Epithelial cell of proximal tubule (primary cell): Measurements from ENCODE around the gene BCL2L2. TPM values are rescaled to one million over a fixed set of nuclear protein-coding genes. Genes with fewer than 3 reads are reported as not detected.

Source experiments
- DNase-seq: peaks from one replicate; pipeline ENCODE4 v3.0.0-alpha.2; 2011; ENCODE audit warnings: low read depth
- H3K4me3 ChIP-seq: 2 replicates; pipeline ENCODE4 v1.5.1; 2011; ENCODE audit warnings: low read depth, mild to moderate bottlenecking, low read length
- CTCF ChIP-seq: conservative IDR thresholded peaks from 2 replicates; pipeline ENCODE4 v1.5.1; 2012; ENCODE audit warnings: low read depth, mild to moderate bottlenecking, low read length
- total RNA-seq: library from RNA; depleted of rRNA; stranded (reverse); fragments of >200 nt; gene quantifications from 2 replicates; pipeline ENCODE4 v1.2.3, GENCODE V29; 2015

BCL2L2 gene
- total RNA-seq, 1 donor from 2014 or later, result 10.7 TPM

GRCh38 chr14:23359722-23360447 lies 53.3 kb downstream of the BCL2L2 start:
- TF ChIP-seq CTCF, result no peak
- DNase-seq, result no peak
- no peak overlapping the region for H3K4me3 ChIP-seq

GRCh38 chr14:23360496-23360895 lies 53.9 kb downstream of the BCL2L2 start:
- TF ChIP-seq CTCF, result peak; percentile 26
- H3K4me3 ChIP-seq, result no peak overlapping the region
- DNase-seq, result no peak

GRCh38 chr14:23361320-23361719 lies 54.7 kb downstream of the BCL2L2 start:
- no peak overlapping the region for H3K4me3 ChIP-seq
- TF ChIP-seq CTCF, result no peak
- peak; percentile 22 for DNase-seq

Other genes starting within 250 kb of the BCL2L2 start
- gene CDH24, start 249.3 kb upstream of the BCL2L2 start, total RNA-seq, result 11.1 and 17.7 TPM in 2 replicates
- gene ACIN1, start 211.7 kb upstream of the BCL2L2 start, total RNA-seq, result 84.1 and 85.2 TPM in 2 replicates
- gene C14orf119, start 211.3 kb upstream of the BCL2L2 start, total RNA-seq, result 27.3 and 53.8 TPM in 2 replicates
- gene CIROP, start 201.8 kb upstream of the BCL2L2 start, total RNA-seq, result not detected in 2 replicates
- not detected in 2 replicates for gene CEBPE, start 187.6 kb upstream of the BCL2L2 start, total RNA-seq
- gene SLC7A8, start 123.2 kb upstream of the BCL2L2 start, total RNA-seq, result 1.4 and 3.3 TPM in 2 replicates
- gene RNF212B, start 68.9 kb upstream of the BCL2L2 start, total RNA-seq, result not detected in 2 replicates
- 10.4 and 11.6 TPM in 2 replicates for gene HOMEZ, start 20.7 kb upstream of the BCL2L2 start, total RNA-seq
- gene PPP1R3E, start 4.0 kb upstream of the BCL2L2 start, total RNA-seq, result 1.5 and 1.6 TPM in 2 replicates
- 62.2 and 79.9 TPM in 2 replicates for gene PABPN1, start 14.6 kb downstream of the BCL2L2 start, total RNA-seq
- 4.3 and 7.3 TPM in 2 replicates for gene SLC22A17, start 46.1 kb downstream of the BCL2L2 start, total RNA-seq
- 5.0 and 15.2 TPM in 2 replicates for gene EFS, start 58.3 kb downstream of the BCL2L2 start, total RNA-seq
- gene IL25, start 66.0 kb downstream of the BCL2L2 start, total RNA-seq, result not detected in 2 replicates
- gene CMTM5, start 70.2 kb downstream of the BCL2L2 start, total RNA-seq, result not detected in 2 replicates
- not detected in 2 replicates for gene MYH6, start 101.4 kb downstream of the BCL2L2 start, total RNA-seq
- not detected in 2 replicates for gene MYH7, start 128.8 kb downstream of the BCL2L2 start, total RNA-seq
- 41.3 and 41.4 TPM in 2 replicates for gene NGDN, start 162.9 kb downstream of the BCL2L2 start, total RNA-seq
- 0.58 and 0.81 TPM in 2 replicates for gene ZFHX2, start 244.9 kb downstream of the BCL2L2 start, total RNA-seq
- 10.4 and 37.2 TPM in 2 replicates for gene THTPA, start 249.4 kb downstream of the BCL2L2 start, total RNA-seq